BJ (cell line): ENCODE measurements around the gene SCN1B. TPM values are rescaled to one million over a fixed set of nuclear protein-coding genes. Genes with fewer than 3 reads are reported as not detected.

Experiments used
- CTCF ChIA-PET: fragments of 350-600 bp; formaldehyde crosslinking; extraction: SDS; loops from one replicate; lab custom pipeline; 2021; ENCODE audit warnings: antibody characterized with exemption, inconsistent platforms; lab: Yijun Ruan, JAX
- POLR2A ChIA-PET: fragments of 300-600 bp; sonication (Branson Sonifier 250); formaldehyde crosslinking; extraction: SDS; loops from one replicate; lab custom pipeline; 2021; ENCODE audit warnings: antibody characterized with exemption; lab: Charles Lee
- DNase-seq: peaks from one replicate; pipeline ENCODE4 v3.0.0-alpha.2; 2011; ENCODE audit warnings: low read depth
- H3K27me3 ChIP-seq: 2 replicates; pipeline ENCODE4 v1.6.0; 2011; ENCODE audit warnings: low read length; ENCODE audit not compliant: control insufficient read depth, insufficient read depth
- H3K36me3 ChIP-seq: 2 replicates; pipeline ENCODE4 v1.5.1; 2011; ENCODE audit warnings: low read length; ENCODE audit not compliant: control insufficient read depth, insufficient read depth
- H3K4me3 ChIP-seq: 2 replicates; pipeline ENCODE4 v1.5.1; 2011; ENCODE audit warnings: low read depth, mild to moderate bottlenecking, control low read depth, low read length
- CTCF ChIP-seq: IDR thresholded peaks from 2 replicates; pipeline ENCODE4 v1.5.1; 2011; ENCODE audit warnings: low read depth, mild to moderate bottlenecking, control low read depth, inconsistent platforms, low read length, moderate library complexity; ENCODE audit not compliant: insufficient read depth
- polyA plus RNA-seq: library from polyadenylated mRNA; depleted of rRNA; stranded (reverse); fragments of >200 nt; gene quantifications from 2 replicates; pipeline ENCODE4 v1.2.3, GENCODE V29; 2011

Gene SCN1B
- polyA plus RNA-seq, 1 experiment, result 9.5 TPM

- no peak for DNase-seq
- H3K27me3 ChIP-seq, result peaks cover 1% of the 10 kb centered on the region; the same call in 1 of the 2 replicates
- CTCF ChIA-PET, result interaction anchor here (0.8 to 3.7 kb wide), 12 partner anchors 11 to 73 kb away, joined by 3 to 77 read pairs (median 16); partner anchors contain the start of genes FXYD1, FXYD7 and LGI4
These were observed 38.8 kb downstream of the SCN1B start for GRCh38 chr19:35068941-35069634.

GRCh38 chr19:35069696-35070095 lies 39.4 kb downstream of the SCN1B start:
- TF ChIP-seq CTCF, result no peak
- Histone ChIP-seq H3K4me3 (no peak overlapping the region), H3K27me3 (peaks cover 1% of the 10 kb centered on the region; the same call in 1 of the 2 replicates), H3K36me3 (no peaks in the 10 kb centered on the region)
- no peak for DNase-seq
- CTCF ChIA-PET, result interaction anchor here (0.6 to 3.6 kb wide), 8 partner anchors 21 to 72 kb away, joined by 3 to 24 read pairs (median 10); partner anchors contain the start of gene LGI4
- POLR2A ChIA-PET, result no interaction called here

More at GRCh38 chr19:35068941-35069634, 38.8 kb downstream of the SCN1B start:
- Histone ChIP-seq H3K36me3 (no peaks in the 10 kb centered on the region), H3K4me3 (no peak overlapping the region)
- no peak for TF ChIP-seq CTCF
- POLR2A ChIA-PET, result no interaction called here

- no peaks in the 10 kb centered on the region for H3K36me3 ChIP-seq
- no peak for DNase-seq
- no peak overlapping the region for H3K4me3 ChIP-seq
- POLR2A ChIA-PET, result no interaction called here
- no peak for TF ChIP-seq CTCF
- peaks cover 1% of the 10 kb centered on the region; the same call in 1 of the 2 replicates for H3K27me3 ChIP-seq
- CTCF ChIA-PET, result interaction anchor here (0.6 to 3.6 kb wide), 7 partner anchors 21 to 71 kb away, joined by 3 to 24 read pairs (median 11); partner anchors contain the start of gene LGI4
These were observed 40.2 kb downstream of the SCN1B start for GRCh38 chr19:35070471-35070870.

- CTCF ChIA-PET, result interaction anchor here (1.4 kb wide), 1 partner anchor 63 kb away, joined by 3 read pairs; no protein-coding TSS in a partner anchor
- POLR2A ChIA-PET, result no interaction called here
- Histone ChIP-seq H3K4me3 (no peak overlapping the region), H3K36me3 (no peaks in the 10 kb centered on the region), H3K27me3 (peaks cover 1% of the 10 kb centered on the region; the same call in 1 of the 2 replicates)
- DNase-seq, result no peak
- no peak for TF ChIP-seq CTCF
These were observed 43.2 kb downstream of the SCN1B start for GRCh38 chr19:35073516-35073915.

- CTCF ChIA-PET, result interaction anchor here (1.4 kb wide), 1 partner anchor 63 kb away, joined by 3 read pairs; no protein-coding TSS in a partner anchor
- Histone ChIP-seq H3K27me3 (peaks cover 1% of the 10 kb centered on the region; the same call in 1 of the 2 replicates), H3K36me3 (no peaks in the 10 kb centered on the region), H3K4me3 (no peak overlapping the region)
- POLR2A ChIA-PET, result no interaction called here
- no peak for TF ChIP-seq CTCF
- no peak for DNase-seq
These were observed 43.7 kb downstream of the SCN1B start for GRCh38 chr19:35073941-35074340.
